HG02943 (cell line): ENCODE data around the gene ARMC5.
"Not testable (repeated sequence)": the region's sequence is repeated elsewhere in the genome, so short reads cannot be mapped to it uniquely, and the experiment has no call there.

ENCODE experiments used
- ATAC-seq: cut with Tn5 transposase; IDR thresholded peaks from one replicate; pipeline ENCODE4 v1.9.1; 2021; ENCODE audit warnings: mild to moderate bottlenecking, low read depth, moderate library complexity; ENCODE audit not compliant: unreplicated experiment

ARMC5 gene

GRCh38 chr16:31489616-31490584, 30.6 kb downstream of the ARMC5 start:
- ATAC-seq = no peak

GRCh38 chr16:31491778-31492418, 32.6 kb downstream of the ARMC5 start:
- ATAC-seq = no peak

- ATAC-seq = no peak
Measured at GRCh38 chr16:31493506-31494125, 34.3 kb downstream of the ARMC5 start.

- no peak for ATAC-seq
Measured at GRCh38 chr16:31496670-31497069, 37.4 kb downstream of the ARMC5 start.

GRCh38 chr16:31498493-31498892, 39.2 kb downstream of the ARMC5 start:
- no peak for ATAC-seq

GRCh38 chr16:31499928-31500327, 40.6 kb downstream of the ARMC5 start:
- ATAC-seq = no peak

GRCh38 chr16:31501226-31501965, 42.1 kb downstream of the ARMC5 start:
- ATAC-seq = no peak

GRCh38 chr16:31501966-31502348, 42.7 kb downstream of the ARMC5 start:
- ATAC-seq = no peak

- ATAC-seq = no peak
Measured at GRCh38 chr16:31502981-31503380, 43.7 kb downstream of the ARMC5 start.

GRCh38 chr16:31503555-31503954, 44.3 kb downstream of the ARMC5 start:
- ATAC-seq = not testable (repeated sequence)

- no peak for ATAC-seq
Measured at GRCh38 chr16:31504159-31504558, 44.9 kb downstream of the ARMC5 start.

GRCh38 chr16:31505483-31505882, 46.2 kb downstream of the ARMC5 start:
- ATAC-seq = no peak

- ATAC-seq = peak; percentile 25
Measured at GRCh38 chr16:31507617-31507928, 48.3 kb downstream of the ARMC5 start.

GRCh38 chr16:31507929-31508705, 48.8 kb downstream of the ARMC5 start, which contains the start of gene RUSF1:
Gene RUSF1 (minus strand): TSS chr16:31508391. CDS start chr16:31508373, 18 bp downstream.
- peak; percentile 88 for ATAC-seq

GRCh38 chr16:31508706-31509195, 49.5 kb downstream of the ARMC5 start:
- no peak for ATAC-seq

- ATAC-seq = no peak
Measured at GRCh38 chr16:31513126-31513525, 53.8 kb downstream of the ARMC5 start.

GRCh38 chr16:31513884-31514283, 54.6 kb downstream of the ARMC5 start:
- no peak for ATAC-seq
